Testis (tissue), 2 donors: Measurements from ENCODE around the gene MYOD1.

ENCODE experiments used
- POLR2A ChIP-seq: fragments of 450-650 bp; IDR thresholded peaks from one replicate; pipeline ENCODE4 v1.6.1; 2017; ENCODE audit warnings: antibody characterized with exemption, mild to moderate bottlenecking, moderate library complexity
- TF ChIP-seq, protein P1 (sequence below), 3 experiments: fragments of 450-650 bp in 2 of 3; fragments of 200-600 bp in 1 of 3; sonication (generic) in 1 of 3; IDR thresholded peaks; one replicate each; pipeline ENCODE4 v1.5.1; 2016 to 2019; ENCODE audit warnings: antibody characterized with exemption in 3 of 3, mild to moderate bottlenecking in 2 of 3, moderate library complexity in 1 of 3

DNA sequence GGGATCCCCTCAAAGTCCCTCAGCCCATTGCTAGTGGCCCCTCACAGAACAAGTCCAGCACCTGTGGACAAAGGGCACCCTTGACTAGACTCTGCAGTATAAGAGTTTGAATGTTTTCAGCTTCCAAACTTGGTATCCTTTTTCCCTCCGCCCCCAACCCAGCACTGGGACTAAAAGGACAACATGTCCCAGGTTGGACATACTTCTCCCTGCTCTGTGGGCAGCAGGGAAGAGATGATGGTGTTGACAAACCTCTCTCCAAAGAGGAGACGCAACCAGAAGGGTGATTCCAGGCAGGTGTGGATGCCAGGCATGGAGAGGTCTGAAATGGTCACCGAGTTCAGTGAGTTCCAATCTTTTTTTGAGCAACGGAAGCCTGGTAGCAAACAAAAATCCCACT is 4.5 kb upstream of the MYOD1 start:
- TF ChIP-seq, protein P1, sequence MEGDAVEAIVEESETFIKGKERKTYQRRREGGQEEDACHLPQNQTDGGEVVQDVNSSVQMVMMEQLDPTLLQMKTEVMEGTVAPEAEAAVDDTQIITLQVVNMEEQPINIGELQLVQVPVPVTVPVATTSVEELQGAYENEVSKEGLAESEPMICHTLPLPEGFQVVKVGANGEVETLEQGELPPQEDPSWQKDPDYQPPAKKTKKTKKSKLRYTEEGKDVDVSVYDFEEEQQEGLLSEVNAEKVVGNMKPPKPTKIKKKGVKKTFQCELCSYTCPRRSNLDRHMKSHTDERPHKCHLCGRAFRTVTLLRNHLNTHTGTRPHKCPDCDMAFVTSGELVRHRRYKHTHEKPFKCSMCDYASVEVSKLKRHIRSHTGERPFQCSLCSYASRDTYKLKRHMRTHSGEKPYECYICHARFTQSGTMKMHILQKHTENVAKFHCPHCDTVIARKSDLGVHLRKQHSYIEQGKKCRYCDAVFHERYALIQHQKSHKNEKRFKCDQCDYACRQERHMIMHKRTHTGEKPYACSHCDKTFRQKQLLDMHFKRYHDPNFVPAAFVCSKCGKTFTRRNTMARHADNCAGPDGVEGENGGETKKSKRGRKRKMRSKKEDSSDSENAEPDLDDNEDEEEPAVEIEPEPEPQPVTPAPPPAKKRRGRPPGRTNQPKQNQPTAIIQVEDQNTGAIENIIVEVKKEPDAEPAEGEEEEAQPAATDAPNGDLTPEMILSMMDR (IDR thresholded peaks at IDR 0.05): no peak
- no peak for TF ChIP-seq POLR2A
